Activated CD4-positive, alpha-beta T cell treated with anti-CD3 and anti-CD28 coated beads for 24 hours (primary cell): ENCODE measurements around the gene HTR3C.
"Not testable (repeated sequence)": the region's sequence is repeated elsewhere in the genome, so short reads cannot be mapped to it uniquely, and the experiment has no call there.

Experiments
- DNase-seq, 2 donors: peaks; one replicate each; pipeline ENCODE4 v3.0.0-alpha.2; 2020; ENCODE audit warnings: low read depth in 2 of 2

The HTR3C gene

DNA sequence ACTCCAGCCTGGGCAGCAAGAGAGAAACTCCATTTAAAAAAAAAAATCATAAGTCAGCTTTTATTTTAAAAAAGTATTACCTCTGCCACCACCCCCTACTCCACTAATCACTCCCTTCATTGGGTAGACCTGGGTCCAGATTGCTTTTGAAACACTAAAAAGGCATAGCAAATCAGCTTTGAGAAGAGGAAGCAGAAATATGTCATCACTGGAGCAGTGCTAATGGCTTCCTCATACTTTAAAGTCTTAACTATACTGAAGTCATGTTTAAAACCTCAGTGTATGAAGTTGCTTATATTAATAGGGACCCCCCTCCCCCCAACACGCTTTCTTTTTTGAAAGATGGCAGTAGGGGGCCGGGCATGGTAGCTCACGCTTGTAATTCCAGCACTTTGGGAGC is 22.3 kb upstream of the HTR3C start:
- DNase-seq: no peak

DNA sequence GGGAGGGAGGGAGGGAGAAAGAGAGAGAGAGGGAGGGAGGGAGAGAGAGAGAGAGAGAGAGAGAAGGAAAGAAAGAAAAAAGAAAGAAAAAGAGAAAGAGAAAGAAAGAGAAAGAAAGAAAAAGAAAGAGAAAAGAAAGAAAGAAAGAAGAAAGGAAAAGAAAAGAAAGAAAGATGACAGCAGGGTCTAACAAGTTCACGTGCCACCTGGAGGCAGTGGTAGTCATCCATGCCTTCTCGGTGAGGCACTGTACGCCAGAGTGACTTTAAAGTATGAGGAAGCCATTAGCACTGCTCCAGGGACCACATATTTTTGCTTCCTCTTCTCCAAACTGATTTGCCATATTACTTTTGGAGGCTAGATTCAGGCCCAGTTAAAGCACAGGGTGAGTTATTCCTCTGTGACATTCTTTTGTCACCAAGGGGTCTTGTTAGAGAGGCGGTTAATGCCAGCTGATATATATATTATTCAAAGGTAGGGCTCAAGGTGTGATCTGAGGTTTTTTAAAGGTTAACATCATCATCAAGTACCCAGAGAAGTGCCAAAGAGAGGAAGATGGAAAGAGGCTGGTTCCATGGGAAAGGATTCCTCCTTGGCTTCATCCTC is 21.6 kb upstream of the HTR3C start, which contains the start of gene HTR3D:
Gene HTR3D (plus strand): TSS at position 556 of the 606 bp plus-strand sequence. CDS start 0 bp downstream, at position 556.
- DNase-seq: no peak

DNA sequence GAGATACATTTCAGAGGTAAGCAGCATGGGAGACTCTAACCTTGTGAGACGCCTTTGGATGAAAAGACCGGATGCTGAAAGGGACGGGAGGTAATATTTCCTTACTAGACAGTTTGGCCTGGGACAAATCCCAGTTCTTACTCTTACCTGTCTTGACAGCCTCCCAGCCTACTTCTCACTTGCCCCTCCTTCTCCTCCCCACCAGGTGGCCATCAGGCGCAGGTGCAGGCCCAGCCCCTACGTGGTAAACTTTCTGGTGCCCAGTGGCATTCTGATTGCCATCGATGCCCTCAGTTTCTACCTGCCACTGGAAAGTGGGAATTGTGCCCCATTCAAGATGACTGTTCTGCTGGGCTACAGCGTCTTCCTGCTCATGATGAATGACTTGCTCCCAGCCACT is 15.0 kb upstream of the HTR3C start:
- DNase-seq: no peak

DNA sequence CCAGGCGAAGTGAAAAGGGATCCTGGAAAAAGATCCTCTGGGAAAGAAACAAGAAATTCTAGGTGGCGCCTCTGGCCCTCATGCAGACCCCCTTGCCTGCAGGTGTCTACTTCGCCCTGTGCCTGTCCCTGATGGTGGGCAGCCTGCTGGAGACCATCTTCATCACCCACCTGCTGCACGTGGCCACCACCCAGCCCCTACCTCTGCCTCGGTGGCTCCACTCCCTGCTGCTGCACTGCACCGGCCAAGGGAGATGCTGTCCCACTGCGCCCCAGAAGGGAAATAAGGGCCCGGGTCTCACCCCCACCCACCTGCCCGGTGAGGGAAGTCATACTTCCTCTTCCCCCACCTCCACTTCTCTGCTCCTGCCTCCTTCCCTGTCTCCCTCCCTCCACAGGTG is 14.5 kb upstream of the HTR3C start:
- DNase-seq: not testable (repeated sequence)

DNA sequence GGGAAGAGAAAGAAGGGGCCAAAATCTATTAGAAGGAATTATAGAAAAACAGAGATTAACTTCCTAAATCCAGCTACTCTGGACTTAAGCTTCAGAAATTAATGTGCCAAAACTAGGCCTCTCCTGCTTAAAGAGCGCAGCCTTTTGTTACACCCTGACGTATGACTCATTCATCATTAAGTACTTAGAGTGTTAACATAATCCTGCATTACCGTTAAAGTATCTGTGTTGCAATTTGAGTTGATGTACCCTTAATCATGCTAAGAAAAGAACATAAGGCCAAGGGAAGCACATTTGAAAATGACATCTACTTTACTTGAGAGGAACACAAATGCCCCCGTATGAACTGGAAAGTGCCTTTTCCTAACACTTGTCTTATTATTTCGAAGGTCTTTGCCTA is 13.4 kb upstream of the HTR3C start:
- DNase-seq: no peak

DNA sequence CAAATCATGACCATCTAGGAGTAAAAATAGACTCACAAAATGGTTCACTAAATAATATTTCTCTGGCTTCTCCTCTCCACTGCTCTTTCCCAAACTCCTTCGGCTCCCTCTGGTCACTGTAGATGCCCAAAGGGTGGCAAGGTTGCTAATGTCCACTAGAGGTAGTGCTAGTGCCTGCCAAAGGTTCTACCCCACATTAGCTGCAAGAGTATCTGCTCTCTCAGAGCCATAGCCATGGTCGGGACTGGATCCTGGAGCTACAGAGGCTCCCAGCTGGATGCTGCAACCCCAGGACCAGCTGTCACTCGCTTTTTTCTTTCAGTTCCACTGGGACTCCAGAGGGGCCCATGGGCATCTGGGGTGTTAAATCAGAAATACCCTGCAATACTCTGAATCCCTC is 12.8 kb upstream of the HTR3C start:
- no peak for DNase-seq

DNA sequence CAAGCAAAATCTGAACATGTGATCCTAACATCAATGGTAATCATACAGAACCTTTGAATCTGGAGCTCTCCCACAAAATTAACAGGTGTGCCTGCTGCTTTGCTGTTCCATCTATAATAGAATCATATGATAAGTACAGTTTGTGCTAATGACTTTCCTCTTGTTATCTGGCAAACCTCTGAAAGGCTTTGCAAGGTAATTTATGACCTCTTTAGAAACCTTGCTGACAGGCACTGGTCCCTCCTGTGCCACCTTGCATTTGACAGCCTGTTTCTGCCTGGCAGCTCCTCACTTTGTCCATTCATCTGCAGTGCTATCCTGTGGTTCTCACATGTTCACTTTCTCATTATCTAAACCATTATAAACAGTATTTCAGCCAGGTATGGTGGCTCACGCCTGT is 10.2 kb upstream of the HTR3C start:
- DNase-seq: no peak

DNA sequence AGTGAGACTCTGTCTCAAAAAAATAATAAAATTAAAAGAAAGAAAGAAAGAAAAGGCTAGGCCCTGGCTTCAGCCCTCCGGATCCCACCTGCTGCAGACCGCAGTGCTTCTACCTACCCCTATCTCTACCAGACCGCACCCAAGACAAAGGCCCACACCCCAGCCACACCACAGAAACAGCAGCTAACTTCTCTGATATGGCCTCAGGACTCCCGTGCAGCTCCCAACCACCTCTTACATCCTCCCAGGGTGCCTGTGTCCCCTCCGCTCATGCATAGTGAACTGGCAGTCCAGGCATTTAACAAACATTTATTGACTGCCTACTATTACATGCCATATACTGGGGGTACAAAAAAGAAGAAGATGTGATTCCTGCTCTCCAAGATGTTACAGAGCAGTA is 6.9 kb upstream of the HTR3C start:
- no peak for DNase-seq

DNA sequence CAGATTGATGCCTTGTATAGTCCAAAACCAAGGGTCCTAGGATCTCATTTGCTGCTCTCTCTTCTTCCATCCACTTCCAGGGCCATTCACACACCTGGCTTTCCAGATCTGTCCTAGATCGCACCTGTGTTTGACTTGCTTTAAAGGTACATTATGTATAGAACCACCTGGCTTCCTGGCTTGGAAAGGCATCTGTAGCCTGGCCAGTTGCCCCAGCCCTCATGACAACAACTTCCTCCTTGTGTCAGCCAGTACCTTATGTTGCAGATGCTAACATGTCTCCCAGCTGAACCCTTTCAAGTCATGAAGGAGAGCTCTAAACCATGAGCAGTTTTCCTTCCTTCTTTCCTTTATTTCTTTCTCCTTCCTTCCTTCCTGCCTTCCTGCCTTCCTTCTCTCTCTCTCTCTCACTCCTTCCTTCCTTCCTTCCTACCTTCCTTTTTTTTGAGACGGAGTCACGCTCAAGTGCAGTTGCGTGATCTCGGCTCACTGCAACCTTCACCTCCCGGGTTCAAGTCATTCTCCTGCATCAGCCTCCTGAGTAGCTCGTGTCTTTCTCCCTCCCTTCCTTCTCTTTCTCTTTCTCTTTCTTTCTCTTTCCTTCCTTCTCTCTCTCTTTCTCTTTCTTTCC is 2.5 kb upstream of the HTR3C start:
- DNase-seq: no peak

DNA sequence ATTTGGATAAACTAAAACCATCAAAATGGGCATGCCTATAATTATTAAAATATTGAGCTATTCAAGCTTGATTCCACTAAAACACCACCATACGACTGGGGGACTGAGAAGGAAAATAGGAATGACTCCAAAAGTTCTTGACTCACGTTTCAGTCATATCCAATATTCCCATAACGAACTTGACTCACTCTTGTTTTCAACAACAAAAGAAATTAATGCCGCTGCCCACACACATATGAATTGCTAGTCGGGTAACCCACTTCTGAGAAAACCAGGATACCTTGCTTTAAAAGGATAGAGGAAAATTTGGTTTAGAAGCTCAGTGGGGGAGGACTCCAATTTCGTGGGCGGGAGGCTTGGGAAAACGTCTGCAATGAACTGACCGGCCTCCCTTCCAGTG is 5.2 kb downstream of the HTR3C start:
- DNase-seq: no peak

DNA sequence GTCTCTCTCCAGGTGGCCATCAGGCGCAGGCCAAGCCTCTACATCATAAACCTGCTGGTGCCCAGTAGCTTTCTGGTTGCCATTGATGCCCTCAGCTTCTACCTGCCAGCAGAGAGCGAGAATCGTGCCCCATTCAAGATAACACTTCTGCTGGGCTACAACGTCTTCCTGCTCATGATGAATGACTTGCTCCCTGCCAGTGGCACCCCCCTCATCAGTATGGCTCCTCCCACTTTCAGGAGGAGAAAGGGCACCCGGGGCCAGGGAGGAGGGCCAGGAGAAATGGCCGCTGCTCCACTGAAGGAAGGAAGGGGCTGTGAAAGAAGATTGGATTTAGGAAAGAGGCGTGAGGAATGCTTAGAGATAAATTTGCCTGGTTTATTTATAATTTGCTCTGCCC is 6.6 kb downstream of the HTR3C start:
- no peak for DNase-seq

DNA sequence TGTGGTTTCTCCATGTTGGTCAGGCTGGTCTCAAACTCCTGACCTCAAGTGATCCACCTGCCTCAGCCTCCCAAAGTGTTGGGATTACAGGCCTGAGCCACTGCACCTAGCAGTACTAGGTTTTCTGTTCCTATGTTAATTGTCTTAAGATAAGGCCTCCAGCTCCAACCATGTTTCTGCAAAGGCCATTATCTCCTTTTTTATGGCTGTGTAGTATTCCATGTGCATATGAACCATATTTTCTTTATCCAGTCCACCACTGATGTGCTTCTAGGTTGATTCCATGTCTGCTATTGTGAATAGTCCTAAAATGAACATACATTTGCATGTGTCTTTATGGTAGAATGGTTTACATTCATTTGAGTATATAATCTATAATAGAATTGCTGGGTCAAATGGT is 9.8 kb downstream of the HTR3C start:
- DNase-seq: no peak

DNA sequence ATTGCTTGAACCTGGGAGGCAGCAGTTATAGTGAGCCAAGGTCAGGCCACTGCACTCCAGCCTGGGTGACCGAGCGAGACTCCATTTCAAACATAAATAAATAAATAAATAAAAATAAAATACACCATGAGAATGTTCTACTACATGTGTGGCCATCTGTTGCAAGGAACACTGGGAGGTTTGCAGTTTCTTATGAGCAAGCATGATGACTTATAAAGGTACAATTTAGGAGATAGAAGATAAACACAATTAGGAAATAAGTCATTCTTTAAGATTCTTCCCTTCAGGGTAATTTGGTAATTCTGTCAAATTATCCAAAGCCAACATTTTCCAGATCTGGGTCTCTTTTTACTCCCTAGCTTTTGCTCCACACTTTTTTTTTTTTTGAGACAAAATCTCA is 13.4 kb downstream of the HTR3C start:
- DNase-seq: no peak

DNA sequence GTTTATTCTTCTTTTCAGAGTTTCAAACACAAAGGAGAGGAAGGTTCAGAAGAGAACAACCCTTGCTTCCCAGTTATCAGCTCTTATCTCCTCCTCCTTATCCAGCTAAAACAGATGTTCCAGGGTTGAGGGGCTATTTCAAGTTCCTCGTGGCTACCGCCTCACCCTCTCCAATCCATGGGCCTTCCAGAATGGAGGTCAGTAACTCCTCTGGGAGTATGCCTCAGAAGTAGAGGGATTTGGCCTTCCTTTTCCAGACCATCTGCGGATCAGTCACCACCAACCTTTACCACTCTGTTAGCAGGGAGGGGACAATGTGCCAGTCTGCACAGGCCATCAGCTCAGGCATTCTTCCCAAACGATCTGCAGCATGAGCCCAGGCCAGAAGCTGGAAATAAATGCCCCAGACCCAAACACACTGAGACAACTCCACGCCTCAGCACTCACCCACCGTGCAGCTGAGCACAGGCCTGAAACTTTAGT is 14.8 kb downstream of the HTR3C start:
- DNase-seq: no peak

DNA sequence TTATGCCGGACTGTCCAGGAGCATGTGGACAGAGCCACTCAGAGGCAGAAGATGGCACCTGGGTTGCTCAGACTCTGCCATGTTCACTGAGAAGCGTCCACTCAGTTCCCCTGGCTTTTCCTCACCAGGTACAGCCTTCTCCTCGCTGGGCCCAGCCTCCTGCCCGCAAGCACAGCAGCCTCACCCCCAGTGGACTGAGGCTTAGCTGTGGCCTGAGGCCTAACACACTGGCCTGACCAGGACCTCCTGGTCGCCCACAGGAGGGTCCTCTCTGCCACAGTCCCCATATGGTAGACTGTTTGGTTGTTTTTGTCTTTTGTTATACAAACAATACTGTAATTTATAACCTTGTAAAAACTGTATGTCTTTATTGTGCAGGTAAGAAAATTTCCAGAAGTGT is 15.5 kb downstream of the HTR3C start:
- no peak for DNase-seq

DNA sequence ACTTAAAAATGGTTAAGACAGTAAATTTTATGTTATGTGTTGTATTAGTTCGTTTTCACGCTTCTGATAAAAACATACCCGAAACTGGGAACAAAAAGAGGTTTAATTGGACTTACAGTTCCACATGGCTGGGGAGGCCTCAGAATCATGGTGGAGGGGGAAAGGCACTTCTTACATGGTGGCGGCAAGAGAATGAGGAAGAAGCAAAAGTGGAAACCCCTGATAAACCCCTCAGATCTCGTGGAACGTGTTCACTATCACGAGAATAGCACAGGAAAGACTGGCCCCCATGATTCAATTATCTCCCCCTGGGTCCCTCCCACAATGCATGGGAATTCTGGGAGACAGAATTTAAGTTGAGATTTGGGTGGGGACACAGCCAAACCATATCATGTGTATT is 18.3 kb downstream of the HTR3C start:
- not testable (repeated sequence) for DNase-seq

DNA sequence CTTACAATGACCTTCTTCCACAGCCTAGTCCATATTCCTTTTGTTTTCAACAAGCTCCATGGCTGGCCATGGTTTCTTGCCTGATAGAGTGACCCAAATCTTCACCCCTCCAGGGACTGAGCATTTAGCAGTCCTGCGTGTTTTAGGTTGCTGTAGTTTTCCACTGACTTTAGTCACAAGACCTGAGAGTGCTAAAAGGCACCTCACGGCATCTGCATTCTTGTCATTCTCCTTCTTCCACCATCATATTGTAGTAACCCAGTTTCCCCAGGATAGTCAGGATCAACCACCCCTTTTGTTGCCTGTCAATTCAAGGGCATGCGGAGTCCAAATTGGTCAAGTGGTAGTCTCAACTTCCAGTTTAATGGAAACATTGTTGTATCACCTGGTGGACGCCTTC is 20.8 kb downstream of the HTR3C start:
- DNase-seq: no peak

DNA sequence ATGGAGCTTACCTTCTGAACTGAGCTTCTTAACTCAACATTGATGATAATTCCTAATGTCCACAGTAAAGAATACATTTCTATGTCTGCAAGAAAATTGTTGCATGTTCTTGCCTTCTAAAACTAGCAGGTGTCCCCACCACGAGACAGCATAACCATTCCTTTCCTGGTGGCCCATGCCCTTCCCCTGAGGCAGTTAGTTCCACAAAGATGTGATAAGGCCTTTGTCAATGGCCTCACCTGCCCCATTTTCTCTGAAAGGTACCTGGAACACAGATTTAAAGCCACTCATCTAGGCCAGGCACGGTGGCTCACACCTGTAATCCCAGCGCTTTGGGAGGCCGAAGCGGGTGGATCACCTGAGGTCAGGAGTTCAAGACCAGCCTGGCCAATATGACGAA is 23.1 kb downstream of the HTR3C start:
- no peak for DNase-seq

DNA sequence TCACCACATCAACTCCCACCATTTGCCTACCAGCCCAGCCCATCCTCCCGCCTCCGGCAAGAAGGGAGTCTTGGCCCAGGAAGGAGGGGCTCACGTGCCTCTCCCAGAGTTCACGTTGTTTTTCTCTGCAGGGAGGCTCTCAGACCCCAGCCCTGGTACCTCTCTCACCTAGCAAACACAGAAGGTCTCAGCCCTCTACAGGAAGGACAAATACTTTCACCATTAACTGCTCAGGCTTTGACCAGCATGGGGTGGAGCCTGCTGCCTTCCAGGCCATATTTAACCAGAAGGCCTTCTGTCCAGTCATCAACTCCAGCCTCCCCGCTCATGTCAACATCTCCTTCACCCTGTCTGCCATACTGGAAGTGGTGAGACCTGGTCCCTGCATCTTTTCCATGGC is 25.0 kb downstream of the HTR3C start:
- DNase-seq: no peak

DNA sequence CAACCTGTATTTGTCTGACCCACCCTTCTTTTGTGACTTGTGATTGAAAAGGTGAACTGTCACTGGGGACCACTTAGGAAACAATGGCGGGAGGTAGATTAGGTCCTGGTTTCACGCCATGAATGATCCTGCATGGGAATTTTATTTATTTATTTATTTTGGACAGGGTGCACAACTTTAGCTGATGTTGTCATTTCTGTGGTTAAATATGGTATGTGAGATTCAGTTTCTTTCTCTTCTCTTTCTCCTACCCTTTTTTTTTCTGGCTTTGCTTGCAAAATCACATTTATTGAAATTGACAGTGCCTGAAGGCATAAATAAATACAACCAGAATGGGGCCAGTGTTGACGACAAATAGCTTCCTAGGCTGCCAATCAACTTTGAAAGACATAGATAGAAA is 26.0 kb downstream of the HTR3C start:
- DNase-seq: no peak

DNA sequence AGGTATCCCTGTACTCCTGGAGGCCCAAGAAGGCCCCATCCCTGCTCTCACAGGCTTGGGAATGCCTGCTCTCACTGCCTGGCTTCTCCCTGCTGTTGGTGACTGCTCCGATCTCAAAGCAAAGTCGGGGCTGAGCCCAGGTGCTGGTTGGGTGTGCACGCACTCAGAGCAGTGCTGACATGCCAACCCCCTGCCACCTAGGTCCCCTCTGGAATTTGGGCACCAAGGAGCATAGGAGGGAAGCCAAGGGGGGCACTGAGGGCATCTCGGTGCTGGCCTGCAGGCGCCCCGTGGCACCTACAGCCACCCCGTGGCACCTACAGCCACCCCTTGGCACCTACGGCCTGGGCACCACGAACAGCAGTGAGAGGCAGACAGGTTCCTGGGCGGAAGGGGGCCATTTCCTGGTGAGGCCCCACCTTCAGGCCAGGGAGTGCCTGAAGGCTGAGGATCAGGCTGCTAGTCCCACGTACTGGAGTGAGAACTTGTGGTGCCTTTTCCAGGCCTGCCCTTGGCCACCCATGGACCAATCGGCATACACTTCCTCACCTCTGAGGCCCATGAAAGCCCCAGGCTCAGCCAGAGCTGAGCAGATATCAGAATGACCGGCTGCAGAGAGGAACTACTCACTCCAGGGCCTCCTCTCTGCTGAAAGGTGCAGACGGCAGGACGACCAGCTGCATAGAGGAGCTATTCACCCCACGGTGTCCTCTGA is 28.4 kb downstream of the HTR3C start:
- no peak for DNase-seq

DNA sequence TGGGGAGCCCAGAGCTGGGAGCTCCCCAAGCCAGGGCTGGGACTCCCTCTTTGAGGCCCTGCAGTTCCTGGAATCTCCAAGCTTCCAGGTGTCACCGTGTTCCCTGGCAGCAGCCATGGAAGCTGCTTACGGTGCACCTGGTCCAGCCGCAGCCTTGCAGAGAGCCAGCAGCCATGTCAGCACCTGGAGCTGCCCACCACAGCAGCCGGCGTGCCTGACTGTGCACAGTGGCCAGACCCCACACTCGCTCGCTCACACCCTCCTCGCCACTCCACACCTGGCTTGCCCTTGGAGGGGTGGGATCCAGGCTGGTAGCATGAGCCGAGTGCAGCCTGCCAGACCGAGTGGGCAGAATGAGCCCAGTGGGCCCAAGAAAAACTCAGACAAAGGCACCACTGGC is 29.2 kb downstream of the HTR3C start:
- no peak for DNase-seq

DNA sequence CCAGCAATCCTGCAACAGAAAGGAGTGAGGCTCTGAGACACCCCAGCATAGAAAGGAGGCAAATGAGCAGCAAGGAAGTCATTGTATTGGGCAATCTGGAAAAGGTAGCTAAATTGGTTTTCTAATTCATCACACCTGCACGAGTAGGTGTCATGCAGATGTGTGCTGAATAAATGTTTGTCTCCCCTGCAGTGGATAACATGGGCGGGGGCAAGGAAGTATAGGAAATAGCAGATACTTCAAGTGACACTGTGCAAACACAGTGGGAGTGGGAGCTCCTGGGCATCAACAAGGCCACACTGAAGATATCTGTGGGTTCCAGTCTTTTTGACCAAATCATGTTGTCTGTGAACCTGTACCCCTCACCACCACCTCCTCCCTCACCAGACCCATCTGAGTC is 29.6 kb downstream of the HTR3C start:
- DNase-seq: no peak
